ENCODE measurements around the gene TRIM2. TPM values are rescaled to one million over a fixed set of nuclear protein-coding genes. Genes with fewer than 3 reads are reported as not detected.
A peak's percentile ranks its signal among the peaks of the same experiment; 100 is the strongest.

The TRIM2 gene
- total RNA-seq, 2 donors from 2014 or later: 31.3 to 42.0 TPM

GRCh38 chr4:153222707-153223426 is 18.6 kb downstream of the TRIM2 start:
- H3K4me3 ChIP-seq: peak overlapping the region; percentile 16 to 19
- no peaks in the 10 kb centered on the region for H3K27me3 ChIP-seq
- peaks cover 48% of the 10 kb centered on the region for H3K4me1 ChIP-seq
- no peaks in the 10 kb centered on the region for H3K36me3 ChIP-seq (replicated peaks in 1 of 2; ENCODE audit: insufficient read depth in 1 of 2, low read depth in 2 of 2)
- peak; percentile 70 for ATAC-seq
- 36 to 38% methylated on average over 32 to 61 of the region's 61 CpGs for WGBS, 2 donors
- no peaks in the 10 kb centered on the region for H3K9me3 ChIP-seq
- peak overlapping the region; percentile 70 to 83 (median 78) for H3K27ac ChIP-seq
- TF ChIP-seq CTCF (IDR thresholded peaks at IDR 0.05) (no peak), POLR2A (IDR thresholded peaks at IDR 0.05) (peak in 2 of 3 donors; percentile 20 to 24)
- DNase-seq: peak; percentile 37 to 73 (median 52)
- intact Hi-C loops (cut with DNase I): no loop called here

- peaks cover 51% of the 10 kb centered on the region for H3K4me1 ChIP-seq
- no peaks in the 10 kb centered on the region for H3K9me3 ChIP-seq
- intact Hi-C loops (cut with DNase I): no loop called here
- TF ChIP-seq CTCF (IDR thresholded peaks at IDR 0.05) (no peak), POLR2A (IDR thresholded peaks at IDR 0.05) (no peak)
- H3K4me3 ChIP-seq: peak overlapping the region in 1 of 2 donors; percentile 16
- WGBS, 2 donors: 34 to 59% methylated on average over 9 of the region's 9 CpGs
- DNase-seq (no peak), ATAC-seq (no peak)
- H3K27me3 ChIP-seq: no peaks in the 10 kb centered on the region
- peak overlapping the region; percentile 70 to 83 (median 78) for H3K27ac ChIP-seq
- H3K36me3 ChIP-seq (replicated peaks in 1 of 2; ENCODE audit: insufficient read depth in 1 of 2, low read depth in 2 of 2): no peaks in the 10 kb centered on the region
Observed at GRCh38 chr4:153223427-153223801, 19.2 kb downstream of the TRIM2 start.

- TF ChIP-seq CTCF (IDR thresholded peaks at IDR 0.05) (no peak), POLR2A (IDR thresholded peaks at IDR 0.05) (no peak)
- ATAC-seq (no peak), DNase-seq (no peak)
- H3K27ac ChIP-seq: peak overlapping the region in 2 of 4 donors; percentile 79 to 83
- no peaks in the 10 kb centered on the region for H3K9me3 ChIP-seq
- 18 to 24% methylated on average over 1 of the region's 1 CpG for WGBS, 2 donors
- H3K4me1 ChIP-seq: peaks cover 46% of the 10 kb centered on the region
- no peaks in the 10 kb centered on the region for H3K36me3 ChIP-seq (replicated peaks in 1 of 2; ENCODE audit: insufficient read depth in 1 of 2, low read depth in 2 of 2)
- no peak overlapping the region for H3K4me3 ChIP-seq
- intact Hi-C loops (cut with DNase I): no loop called here
- H3K27me3 ChIP-seq: no peaks in the 10 kb centered on the region
Observed at GRCh38 chr4:153223930-153224329, 19.7 kb downstream of the TRIM2 start.

GRCh38 chr4:153224474-153224873 is 20.2 kb downstream of the TRIM2 start:
- no peaks in the 10 kb centered on the region for H3K9me3 ChIP-seq
- no peaks in the 10 kb centered on the region for H3K27me3 ChIP-seq
- no peak overlapping the region for H3K4me3 ChIP-seq
- H3K4me1 ChIP-seq: peaks cover 40% of the 10 kb centered on the region
- no peak for TF ChIP-seq POLR2A (IDR thresholded peaks at IDR 0.05)
- TF ChIP-seq CTCF (IDR thresholded peaks at IDR 0.05): no peak
- H3K27ac ChIP-seq: no peak overlapping the region
- intact Hi-C loops (cut with DNase I): no loop called here
- ATAC-seq (no peak), DNase-seq (no peak)
- 88 to 90% methylated on average over 1 of the region's 1 CpG for WGBS, 2 donors
- H3K36me3 ChIP-seq (replicated peaks in 1 of 2; ENCODE audit: insufficient read depth in 1 of 2, low read depth in 2 of 2): no peaks in the 10 kb centered on the region

Measured in body of pancreas (tissue), 4 donors.